Bronchial smooth muscle cell (primary cell): ENCODE data around the gene PPP1R2B. TPM values are rescaled to one million over a fixed set of nuclear protein-coding genes. Genes with fewer than 3 reads are reported as not detected.

Source experiments
- total RNA-seq: library from RNA; depleted of rRNA; stranded (reverse); fragments of >200 nt; gene quantifications from 2 replicates; pipeline ENCODE4 v1.2.1, GENCODE V29; 2014

PPP1R2B gene
- total RNA-seq, result not detected in 2 replicates

GRCh38 chr5:156850206-156850751 lies at the start of gene PPP1R2B:
Gene PPP1R2B, plus strand, starts transcription at chr5:156850295. Its CDS starts 268 bp downstream, at chr5:156850563.

Other genes with a start within 250 kb of the PPP1R2B start
- gene TIMD4, start 112.9 kb downstream of the PPP1R2B start, total RNA-seq, result not detected in 2 replicates
- 0.34 TPM in 1 of 2 replicates, not detected in the other for gene HAVCR1, start 208.8 kb downstream of the PPP1R2B start, total RNA-seq